GM19025 (cell line): ENCODE results near the gene ELMO3.
A peak's percentile ranks its signal among the peaks of the same experiment; 100 is the strongest.

Experiments
- ATAC-seq: cut with Tn5 transposase; IDR thresholded peaks from one replicate; pipeline ENCODE4 v1.9.1; 2021; ENCODE audit warnings: mild to moderate bottlenecking, low read depth, moderate library complexity; ENCODE audit not compliant: unreplicated experiment

ELMO3 gene

GRCh38 chr16:67199011-67199807 lies at the start of gene ELMO3:
Gene ELMO3, plus strand, starts transcription at chr16:67199131. Its CDS starts 196 bp downstream, at chr16:67199327.
- no peak for ATAC-seq

GRCh38 chr16:67149276-67150046 lies 49.5 kb upstream of the ELMO3 start:
- ATAC-seq: no peak

- peak; percentile 43 for ATAC-seq
These were observed 48.7 kb upstream of the ELMO3 start for GRCh38 chr16:67150047-67150832.

- peak; percentile 57 for ATAC-seq
These were observed 48.0 kb upstream of the ELMO3 start, which contains the start of gene B3GNT9 for GRCh38 chr16:67150833-67151396. Gene B3GNT9, minus strand, starts transcription at chr16:67150998. Its CDS starts 513 bp downstream, at chr16:67150485.

- no peak for ATAC-seq
These were observed 47.4 kb upstream of the ELMO3 start for GRCh38 chr16:67151431-67152097.

GRCh38 chr16:67154578-67155294 lies 44.2 kb upstream of the ELMO3 start:
- ATAC-seq: no peak

GRCh38 chr16:67155295-67156142 lies 43.4 kb upstream of the ELMO3 start:
- ATAC-seq: no peak

GRCh38 chr16:67156143-67156844 lies 42.6 kb upstream of the ELMO3 start:
- ATAC-seq: no peak

- no peak for ATAC-seq
These were observed 41.7 kb upstream of the ELMO3 start for GRCh38 chr16:67157106-67157748.

GRCh38 chr16:67157892-67158635 lies 40.9 kb upstream of the ELMO3 start:
- ATAC-seq: no peak

- peak; percentile 40 for ATAC-seq
These were observed 40.0 kb upstream of the ELMO3 start for GRCh38 chr16:67158637-67159600.

GRCh38 chr16:67161595-67162058 lies 37.3 kb upstream of the ELMO3 start:
- no peak for ATAC-seq

- no peak for ATAC-seq
These were observed 36.3 kb upstream of the ELMO3 start for GRCh38 chr16:67162506-67163163.

- ATAC-seq: no peak
These were observed 35.5 kb upstream of the ELMO3 start for GRCh38 chr16:67163164-67163998.
